GM19467 (cell line): ENCODE measurements around the gene CACNA2D4.
"Not testable (repeated sequence)": the region's sequence is repeated elsewhere in the genome, so short reads cannot be mapped to it uniquely, and the experiment has no call there.

Experiments
- ATAC-seq: cut with Tn5 transposase; IDR thresholded peaks from one replicate; pipeline ENCODE4 v1.9.1; 2021; ENCODE audit warnings: mild to moderate bottlenecking, moderate library complexity; ENCODE audit not compliant: unreplicated experiment

CACNA2D4 gene

GRCh38 chr12:1820191-1820895 lies 98.1 kb downstream of the CACNA2D4 start, which contains the start of gene LRTM2:
LRTM2 (plus strand) TSS chr12:1820565; CDS start chr12:1828149, 7,584 bp downstream.
- ATAC-seq, result no peak

GRCh38 chr12:1819571-1819970 lies 98.9 kb downstream of the CACNA2D4 start:
- no peak for ATAC-seq

DNA sequence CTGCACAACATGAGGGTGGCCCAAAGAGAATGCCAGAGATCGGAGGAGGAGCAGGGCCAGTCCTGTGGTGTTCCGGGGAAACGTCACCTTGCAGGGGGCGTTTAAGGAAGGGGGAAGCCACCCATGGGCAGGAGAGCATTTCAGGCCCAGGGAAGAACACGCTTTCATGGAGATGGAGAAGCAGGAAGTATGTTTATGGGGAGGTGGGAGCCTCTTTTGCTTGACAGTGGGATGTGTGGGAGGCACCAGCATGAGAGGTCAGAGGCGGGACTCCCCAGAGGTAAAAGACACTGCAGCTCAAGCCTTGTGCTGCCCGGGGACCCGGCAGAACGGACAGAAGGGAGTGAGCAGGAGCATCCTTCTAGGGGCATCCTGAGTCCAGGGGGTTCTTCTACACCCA lies 99.4 kb downstream of the CACNA2D4 start:
- ATAC-seq, result no peak

DNA sequence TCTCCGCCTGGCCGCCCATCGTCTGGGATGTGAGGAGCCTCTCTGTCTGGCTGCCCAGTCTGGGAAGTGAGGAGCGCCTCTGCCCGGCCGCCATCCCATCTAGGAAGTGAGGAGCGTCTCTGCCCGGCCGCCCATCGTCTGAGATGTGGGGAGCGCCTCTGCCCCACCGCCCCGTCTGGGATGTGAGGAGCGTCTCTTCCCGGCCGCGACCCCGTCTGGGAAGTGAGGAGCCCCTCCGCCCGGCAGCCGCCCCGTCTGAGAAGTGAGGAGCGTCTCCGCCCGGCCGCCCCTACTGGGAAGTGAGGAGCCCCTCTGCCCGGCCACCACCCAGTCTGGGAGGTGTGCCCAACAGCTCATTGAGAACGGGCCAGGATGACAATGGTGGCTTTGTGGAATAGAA lies 100.5 kb downstream of the CACNA2D4 start:
- not testable (repeated sequence) for ATAC-seq

GRCh38 chr12:1816730-1817348 lies 101.6 kb downstream of the CACNA2D4 start:
- ATAC-seq, result no peak

GRCh38 chr12:1815814-1816729 lies 102.4 kb downstream of the CACNA2D4 start:
- ATAC-seq, result no peak

- ATAC-seq, result no peak
Observed at GRCh38 chr12:1815108-1815507, 103.3 kb downstream of the CACNA2D4 start.

DNA sequence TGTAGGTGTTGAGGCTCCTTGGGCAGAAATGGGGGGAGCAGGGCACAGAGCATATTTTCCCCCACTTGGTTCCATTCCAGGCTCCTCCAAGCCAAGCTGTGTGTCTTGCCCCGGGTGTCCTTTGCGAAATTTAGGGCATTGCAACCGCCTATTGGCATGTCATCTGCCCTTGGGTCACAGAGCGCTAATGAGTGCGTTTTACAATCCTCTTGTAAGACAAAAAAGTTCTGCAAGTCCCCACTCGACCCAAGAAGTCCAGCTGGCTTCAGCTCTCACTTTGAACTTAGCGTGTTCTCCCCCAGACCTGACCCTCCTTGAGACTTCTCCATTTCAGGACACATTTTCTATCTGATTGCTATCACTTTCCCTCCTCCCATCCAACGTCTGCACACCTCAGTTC lies 104.2 kb downstream of the CACNA2D4 start:
- ATAC-seq, result no peak

GRCh38 chr12:1812650-1813302 lies 105.7 kb downstream of the CACNA2D4 start:
- ATAC-seq, result no peak

GRCh38 chr12:1811948-1812291 lies 106.5 kb downstream of the CACNA2D4 start:
- no peak for ATAC-seq

DNA sequence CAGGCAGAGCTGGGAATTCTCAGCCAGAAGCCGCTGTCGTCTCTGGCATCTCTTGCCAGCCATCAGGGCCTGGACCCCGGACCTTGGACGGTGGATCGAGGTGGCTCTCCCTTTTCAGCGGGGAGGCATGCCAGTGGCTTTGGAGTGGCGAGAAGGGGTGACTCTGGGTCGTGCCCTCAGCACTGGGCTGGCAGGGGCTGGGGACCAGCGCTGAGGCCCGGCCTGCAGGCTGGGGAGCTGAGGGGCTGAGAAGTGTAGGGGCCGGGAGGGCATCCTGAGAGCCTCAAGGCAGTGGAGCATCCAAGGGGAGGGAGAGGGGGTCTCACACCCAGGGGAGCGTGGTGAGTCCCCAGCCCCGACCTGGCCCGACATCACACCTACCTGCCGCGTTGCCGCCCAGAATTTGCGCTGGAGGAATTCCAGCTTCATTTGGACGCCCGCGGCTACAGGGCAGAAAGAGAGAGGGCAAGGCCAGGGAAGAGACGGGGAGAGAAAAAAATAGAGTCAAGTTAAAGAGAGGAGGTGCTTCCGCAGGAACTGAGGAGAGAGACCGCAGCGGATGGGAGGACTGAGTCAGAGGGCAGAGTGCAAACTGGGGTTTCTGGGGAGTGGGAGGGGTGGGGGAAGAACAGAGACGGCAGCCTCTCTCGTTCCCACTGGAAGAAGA lies 107.0 kb downstream of the CACNA2D4 start:
- no peak for ATAC-seq

GRCh38 chr12:1810931-1811280 lies 107.5 kb downstream of the CACNA2D4 start:
- no peak for ATAC-seq

GRCh38 chr12:1810201-1810930 lies 108.1 kb downstream of the CACNA2D4 start:
- ATAC-seq, result no peak

GRCh38 chr12:1809591-1810190 lies 108.8 kb downstream of the CACNA2D4 start:
- ATAC-seq, result no peak

DNA sequence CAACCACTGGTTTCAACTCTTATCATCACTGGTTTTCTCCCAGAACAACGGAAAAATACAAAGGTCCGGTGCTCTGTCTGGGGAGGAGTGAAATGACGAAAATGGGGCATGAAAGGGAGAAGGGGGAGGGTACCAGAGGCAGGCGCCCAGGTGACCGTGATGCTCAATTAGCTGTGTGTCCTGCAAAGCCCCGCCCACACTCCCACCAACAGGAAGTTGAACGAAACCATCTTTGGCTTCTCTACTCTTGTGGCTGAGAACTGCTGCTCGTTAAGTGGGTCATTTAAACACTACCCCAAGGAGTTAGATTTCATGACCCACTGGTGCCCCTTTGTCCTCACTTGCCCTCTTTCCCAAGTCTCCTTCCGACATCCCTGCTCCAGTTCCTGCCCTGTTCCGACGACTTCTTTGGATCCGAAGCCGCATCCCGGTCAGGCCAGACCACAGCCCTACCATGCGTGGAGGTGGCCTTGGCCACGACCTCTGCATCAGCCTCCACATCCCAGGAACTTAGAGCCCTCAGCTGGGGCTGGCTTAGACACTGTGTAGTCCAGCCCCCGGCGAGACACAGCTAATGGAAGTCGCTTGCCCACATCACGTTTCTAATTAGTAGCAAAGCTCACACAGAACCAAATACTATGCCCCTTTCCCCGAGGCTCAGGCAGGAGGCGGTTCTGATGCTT lies 109.5 kb downstream of the CACNA2D4 start:
- ATAC-seq, result no peak

- ATAC-seq, result no peak
Observed at GRCh38 chr12:1808036-1808797, 110.2 kb downstream of the CACNA2D4 start.

- no peak for ATAC-seq
Observed at GRCh38 chr12:1807087-1807860, 111.2 kb downstream of the CACNA2D4 start.
